ENCODE results near the gene CRY2.

CRY2 gene

DNA sequence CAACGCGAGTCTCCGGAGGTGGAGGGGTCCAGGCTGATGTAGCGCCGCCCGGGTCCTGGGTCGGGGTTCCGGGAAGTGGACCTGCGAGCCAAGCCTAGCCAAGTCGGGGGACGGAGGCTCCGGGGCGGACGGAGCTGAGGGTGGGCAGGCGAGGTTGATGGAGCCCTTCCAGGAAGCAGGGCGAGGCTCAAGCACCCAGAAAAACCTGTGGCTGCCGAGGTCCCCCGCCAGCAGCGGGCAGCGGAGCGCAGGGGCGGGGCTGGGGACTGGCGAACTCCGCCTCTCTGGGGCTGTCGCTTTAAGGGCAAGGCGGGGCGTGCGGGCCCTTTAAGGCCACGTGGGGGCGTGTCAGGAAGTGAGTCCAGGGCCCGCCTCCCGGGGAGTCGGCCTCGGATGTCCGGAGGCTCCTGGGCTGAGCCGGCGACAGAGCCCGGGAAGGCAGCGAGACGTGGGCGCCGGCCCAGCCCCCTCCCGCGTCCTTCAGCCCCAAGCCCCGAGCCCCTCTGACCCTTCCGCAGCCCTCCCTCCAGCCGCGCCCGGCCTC, 42.4 kb upstream of the CRY2 start, which contains the start of gene SLC35C1:
SLC35C1 (plus strand) TSS at position 389 of the 544 bp plus-strand sequence. CDS start 653 bp downstream, outside the sequence.
- Histone ChIP-seq H4K20me1 (ENCODE audit: insufficient read depth, low read length) (no peaks in the 10 kb centered on the region), H3K36me3 (replicated peaks; ENCODE audit: low read depth, low read length) (no peaks in the 10 kb centered on the region), H3K4me2 (ENCODE audit: low read length) (peak within 1 kb of the TSS; percentile 97), H3K27ac (ENCODE audit: low read length) (no peak within 1 kb of the TSS), H2AFZ (ENCODE audit: low read depth, low read length) (peak within 1 kb of the TSS; percentile 90), H3K9me3 (ENCODE audit: insufficient read depth, low read length) (no peaks in the 10 kb centered on the region), H3K4me1 (ENCODE audit: low read length) (peaks cover 20% of the 10 kb centered on the region), H3K9ac (ENCODE audit: low read length) (peak within 1 kb of the TSS; percentile 85), H3K27me3 (ENCODE audit: low read depth, low read length) (no peaks in the 10 kb centered on the region), H3K4me3 (ENCODE audit: low read length) (peak within 1 kb of the TSS; percentile 97), H3K79me2 (ENCODE audit: low read length) (peaks cover 11% of the 10 kb centered on the region)
- peak; percentile 18; the same call in 1 of the 2 replicates for TF ChIP-seq CTCF (IDR thresholded peaks at IDR 0.05; ENCODE audit: low read depth, low read length)
- no peak for TF ChIP-seq EZH2phosphoT487 (IDR thresholded peaks at IDR 0.05; ENCODE audit: low read depth)

DNA sequence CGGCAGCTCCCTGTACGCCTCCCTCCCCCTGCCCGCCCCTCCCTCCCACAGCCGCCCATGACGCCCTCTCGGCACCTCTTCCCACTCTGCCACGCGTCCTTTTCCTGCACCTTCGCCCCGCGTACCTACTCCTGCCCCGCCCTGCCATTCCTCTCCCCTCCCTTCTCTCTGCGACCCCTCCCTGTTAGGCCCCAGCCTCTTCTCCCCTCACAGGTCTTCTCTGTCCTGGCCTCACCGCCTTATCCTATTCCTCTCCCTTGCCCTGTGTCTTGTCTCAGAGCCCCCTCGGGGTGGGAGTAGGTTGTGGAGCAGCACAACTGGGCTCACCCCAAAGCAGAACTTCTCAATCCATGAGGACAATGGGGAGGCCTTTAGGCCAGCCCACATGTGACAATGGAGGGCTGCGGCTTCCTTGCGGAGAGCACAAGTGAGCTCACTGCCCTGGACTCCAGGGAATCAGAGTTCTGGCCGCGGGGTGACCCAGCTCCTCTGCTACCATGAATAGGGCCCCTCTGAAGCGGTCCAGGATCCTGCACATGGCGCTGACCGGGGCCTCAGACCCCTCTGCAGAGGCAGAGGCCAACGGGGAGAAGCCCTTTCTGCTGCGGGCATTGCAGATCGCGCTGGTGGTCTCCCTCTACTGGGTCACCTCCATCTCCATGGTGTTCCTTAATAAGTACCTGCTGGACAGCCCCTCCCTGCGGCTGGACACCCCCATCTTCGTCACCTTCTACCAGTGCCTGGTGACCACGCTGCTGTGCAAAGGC, 41.8 kb upstream of the CRY2 start:
- Histone ChIP-seq H4K20me1 (ENCODE audit: insufficient read depth, low read length) (no peaks in the 10 kb centered on the region), H3K36me3 (replicated peaks; ENCODE audit: low read depth, low read length) (no peaks in the 10 kb centered on the region), H3K27me3 (ENCODE audit: low read depth, low read length) (no peaks in the 10 kb centered on the region), H3K27ac (ENCODE audit: low read length) (no peak overlapping the region), H3K4me3 (ENCODE audit: low read length) (peak overlapping the region; percentile 97), H3K79me2 (ENCODE audit: low read length) (peaks cover 11% of the 10 kb centered on the region), H3K4me1 (ENCODE audit: low read length) (peaks cover 20% of the 10 kb centered on the region), H3K4me2 (ENCODE audit: low read length) (peak overlapping the region; percentile 97), H2AFZ (ENCODE audit: low read depth, low read length) (no peak overlapping the region), H3K9ac (ENCODE audit: low read length) (peak overlapping the region; percentile 85), H3K9me3 (ENCODE audit: insufficient read depth, low read length) (no peaks in the 10 kb centered on the region)
- TF ChIP-seq CTCF (IDR thresholded peaks at IDR 0.05; ENCODE audit: low read depth, low read length) (no peak), EZH2phosphoT487 (IDR thresholded peaks at IDR 0.05; ENCODE audit: low read depth) (no peak)

- no peak overlapping the region for H2AFZ ChIP-seq (ENCODE audit: low read depth, low read length)
- peak overlapping the region; percentile 97 for H3K4me2 ChIP-seq (ENCODE audit: low read length)
- no peak overlapping the region for H3K9ac ChIP-seq (ENCODE audit: low read length)
- H3K79me2 ChIP-seq (ENCODE audit: low read length) = peaks cover 11% of the 10 kb centered on the region
- H3K9me3 ChIP-seq (ENCODE audit: insufficient read depth, low read length) = no peaks in the 10 kb centered on the region
- H3K36me3 ChIP-seq (replicated peaks; ENCODE audit: low read depth, low read length) = peaks cover 3% of the 10 kb centered on the region
- H3K4me3 ChIP-seq (ENCODE audit: low read length) = peak overlapping the region; percentile 97
- no peaks in the 10 kb centered on the region for H3K27me3 ChIP-seq (ENCODE audit: low read depth, low read length)
- peaks cover 20% of the 10 kb centered on the region for H3K4me1 ChIP-seq (ENCODE audit: low read length)
- TF ChIP-seq CTCF (IDR thresholded peaks at IDR 0.05; ENCODE audit: low read depth, low read length) = no peak
- no peak overlapping the region for H3K27ac ChIP-seq (ENCODE audit: low read length)
- H4K20me1 ChIP-seq (ENCODE audit: insufficient read depth, low read length) = no peaks in the 10 kb centered on the region
Observed at GRCh38 chr11:45806072-45806933, 41.0 kb upstream of the CRY2 start.
